HG03135 (cell line): ENCODE measurements around the gene FRMD4B.

Experiments
- ATAC-seq: cut with Tn5 transposase; IDR thresholded peaks from one replicate; pipeline ENCODE4 v1.9.1; 2021; ENCODE audit warnings: mild to moderate bottlenecking, moderate library complexity; ENCODE audit not compliant: unreplicated experiment

FRMD4B gene

DNA sequence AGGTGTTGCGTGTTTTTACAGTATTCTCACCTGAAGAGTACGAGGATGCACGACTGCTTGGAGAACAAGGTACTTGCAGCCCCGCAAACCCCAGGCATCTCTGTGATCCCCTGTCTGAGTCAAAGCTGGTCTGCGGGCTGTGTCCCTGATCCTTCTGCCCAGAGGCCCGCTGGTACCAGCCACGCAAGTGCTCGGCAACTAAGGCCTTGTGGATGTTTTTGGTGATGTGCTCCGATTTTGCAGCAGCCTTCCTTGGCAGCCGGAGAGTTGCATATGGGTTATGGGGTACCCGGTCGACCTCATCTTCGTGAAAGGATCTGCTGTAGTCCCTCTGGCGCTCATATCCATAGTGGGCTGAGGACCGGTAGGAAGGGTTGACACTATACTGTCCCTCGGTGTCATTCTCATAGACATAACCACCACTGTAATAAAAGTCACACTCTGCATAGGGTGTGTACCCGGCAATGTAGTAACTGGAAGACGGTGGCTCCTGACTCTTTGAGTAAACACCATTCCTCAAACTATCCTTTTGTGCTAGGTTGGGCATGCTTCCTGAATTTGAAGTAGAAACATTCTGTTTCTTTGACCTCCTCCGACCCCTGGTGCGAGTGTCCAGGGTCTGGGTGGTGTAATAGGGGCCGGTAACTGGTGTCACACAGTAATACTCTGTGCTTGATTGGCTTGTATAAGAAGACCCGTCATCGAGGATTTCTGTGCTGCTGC, 204.9 kb downstream of the FRMD4B start:
- ATAC-seq = no peak

DNA sequence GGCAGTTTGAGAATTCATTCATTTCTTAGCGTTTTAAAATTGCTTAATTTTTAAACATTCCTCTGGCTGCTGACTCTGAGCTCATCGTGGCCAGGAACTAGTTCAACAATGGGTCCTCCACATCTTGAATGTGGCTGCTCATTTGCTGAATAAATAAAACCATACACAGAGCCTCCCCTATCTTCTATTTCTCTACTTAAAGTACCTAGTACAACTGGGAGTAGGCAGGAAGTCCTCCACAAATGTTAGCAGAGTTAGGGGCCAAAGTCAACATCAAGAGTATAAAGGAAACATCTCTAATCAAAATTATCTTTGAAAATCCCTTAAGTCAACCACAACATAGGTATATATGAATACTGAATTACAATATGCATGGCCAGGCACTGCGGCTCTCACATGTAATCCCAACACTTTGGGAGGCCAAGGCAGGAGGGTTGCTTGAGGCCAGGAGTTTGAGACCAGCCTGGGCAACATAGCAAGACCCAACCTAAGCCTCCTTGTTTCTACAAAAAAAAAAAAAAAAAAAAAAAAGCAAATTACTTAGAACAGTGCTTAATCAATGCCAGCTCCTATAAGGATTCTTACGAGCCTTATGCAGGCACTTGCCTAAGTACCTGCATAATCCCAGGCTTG, 206.0 kb downstream of the FRMD4B start:
- ATAC-seq = no peak

DNA sequence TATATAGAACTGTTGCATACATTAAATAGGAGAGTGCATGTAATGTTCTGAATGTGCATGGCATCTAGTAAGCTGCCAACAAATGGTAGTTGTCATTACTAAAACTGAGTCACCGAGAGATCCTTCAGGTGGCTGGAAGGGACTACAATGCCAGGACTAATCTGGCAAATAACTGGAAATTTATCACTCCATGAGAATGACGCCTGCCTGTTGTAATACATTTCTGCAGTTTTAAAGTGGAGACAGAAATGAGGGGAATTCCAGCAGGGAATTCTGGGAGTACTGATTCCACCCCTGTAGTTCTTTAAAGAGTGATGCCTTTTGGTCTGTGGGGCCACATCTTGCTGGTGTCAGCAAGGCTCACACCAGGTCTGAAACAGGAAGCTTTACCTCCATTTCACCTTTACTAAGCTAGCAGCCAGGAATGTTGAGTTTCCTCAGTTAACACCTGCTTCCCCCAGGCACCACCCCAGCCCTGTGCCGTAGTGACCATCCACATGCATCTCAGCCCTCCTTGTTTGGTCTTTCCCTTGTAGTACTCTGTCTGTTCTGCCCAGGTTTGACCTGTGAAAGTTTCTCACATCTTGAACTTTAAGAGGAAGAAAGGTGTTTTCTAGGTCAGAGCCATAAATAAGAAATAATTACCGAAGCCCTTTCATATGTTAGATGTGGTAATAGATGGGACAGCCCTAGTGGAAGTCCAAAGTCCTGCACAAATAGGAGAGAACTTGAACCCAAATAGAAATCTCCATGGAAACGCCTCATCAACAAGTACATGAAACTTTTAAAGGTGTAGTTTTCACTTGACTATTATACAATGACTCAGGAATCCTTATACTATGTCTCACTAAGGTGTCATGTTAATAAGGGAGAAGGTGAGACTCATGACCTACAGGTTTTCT, 206.8 kb downstream of the FRMD4B start:
- ATAC-seq = no peak

DNA sequence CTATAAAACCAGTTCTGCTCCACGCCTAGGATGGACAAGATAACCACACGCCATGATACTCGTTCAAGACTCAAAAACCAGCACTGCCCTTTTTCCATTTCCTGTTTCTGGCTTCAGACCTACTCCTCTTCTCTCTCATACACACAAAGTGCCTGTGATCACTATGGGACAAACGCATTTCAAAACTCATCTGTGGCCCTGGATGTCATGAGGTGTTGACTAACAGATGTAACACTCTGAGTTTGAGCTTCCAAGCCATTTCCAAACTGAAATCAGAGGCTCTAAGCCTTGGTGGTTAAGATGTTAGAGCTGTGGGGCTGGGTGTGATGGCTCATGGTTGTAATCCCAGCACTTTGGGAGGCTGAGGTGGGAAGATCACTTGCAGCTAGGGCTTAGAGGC, 207.8 kb downstream of the FRMD4B start:
- ATAC-seq = no peak

DNA sequence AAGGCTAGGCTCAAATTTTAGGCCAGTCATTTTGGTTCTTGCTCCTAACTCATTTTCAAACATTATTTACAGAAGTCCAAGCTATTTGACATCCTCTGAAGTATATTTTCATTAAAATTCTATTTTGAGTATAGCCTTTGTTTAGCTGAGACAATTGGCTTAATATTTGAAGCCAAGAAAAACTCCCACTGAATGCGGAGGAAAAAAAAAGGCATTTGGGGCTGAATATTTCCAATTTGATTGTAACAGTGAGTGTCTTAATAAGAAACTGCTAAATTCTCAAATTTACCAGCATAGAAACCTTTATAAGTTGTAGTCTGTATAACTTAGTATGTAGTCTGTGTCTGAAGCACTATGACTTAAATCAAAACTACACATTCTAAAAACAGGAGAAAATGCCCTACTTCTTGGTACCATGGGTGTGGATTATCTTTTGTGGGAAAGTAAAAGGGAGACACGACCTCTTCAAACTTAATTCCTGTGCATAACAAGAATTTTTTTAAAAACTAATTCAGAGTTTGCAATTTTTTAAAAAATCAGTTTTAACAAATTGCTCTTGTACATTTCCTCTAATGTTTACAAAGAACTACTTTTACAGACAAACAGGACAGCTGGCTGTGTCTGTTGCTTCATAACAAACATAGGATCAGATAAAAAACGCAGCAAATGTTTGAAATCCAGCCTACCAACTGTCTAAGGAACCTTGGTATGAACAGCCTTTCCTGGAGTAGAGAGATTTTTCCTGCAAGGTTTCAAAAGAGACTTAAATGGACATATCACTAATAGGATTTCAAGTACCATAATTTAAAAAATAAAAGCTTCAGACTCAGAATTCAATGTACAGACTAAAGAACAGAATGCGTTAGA, 210.8 kb downstream of the FRMD4B start:
- ATAC-seq = no peak

DNA sequence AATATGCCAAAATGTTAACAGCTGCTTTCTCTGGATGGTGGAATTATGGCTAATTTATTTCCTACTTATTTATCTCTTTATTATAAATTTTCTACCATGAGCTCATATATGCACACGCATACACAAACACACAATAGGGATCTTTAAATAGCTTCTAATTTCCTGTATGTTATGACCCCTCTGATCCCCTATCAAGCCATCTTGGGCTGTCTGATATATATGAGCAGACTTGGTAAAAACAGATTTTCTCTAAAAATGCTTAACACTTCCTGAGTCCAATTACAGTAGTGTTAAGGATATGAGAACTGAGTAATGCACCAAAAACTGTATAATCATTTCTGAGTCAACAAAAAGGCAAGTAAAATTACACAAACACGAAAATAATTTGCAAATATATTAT, 211.4 kb downstream of the FRMD4B start:
- no peak for ATAC-seq

DNA sequence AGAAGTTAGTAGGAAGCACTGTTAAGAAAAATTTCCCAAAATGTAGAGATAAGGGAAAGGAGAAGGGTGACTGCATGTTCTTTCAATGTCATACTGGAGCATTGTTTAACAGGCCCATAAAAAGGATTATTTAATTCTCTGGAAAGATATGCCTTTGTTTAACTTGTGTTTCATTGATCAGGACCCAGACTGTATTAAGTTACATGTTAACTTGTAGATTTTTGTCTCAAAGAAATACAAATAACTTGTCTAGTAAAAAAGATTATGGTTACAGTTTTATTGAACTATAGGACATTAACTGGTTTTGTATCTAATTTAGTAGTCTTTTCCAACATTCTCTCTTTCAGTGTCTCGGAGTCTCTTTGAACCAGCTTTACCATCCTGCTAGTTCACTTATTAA, 213.8 kb downstream of the FRMD4B start:
- no peak for ATAC-seq

DNA sequence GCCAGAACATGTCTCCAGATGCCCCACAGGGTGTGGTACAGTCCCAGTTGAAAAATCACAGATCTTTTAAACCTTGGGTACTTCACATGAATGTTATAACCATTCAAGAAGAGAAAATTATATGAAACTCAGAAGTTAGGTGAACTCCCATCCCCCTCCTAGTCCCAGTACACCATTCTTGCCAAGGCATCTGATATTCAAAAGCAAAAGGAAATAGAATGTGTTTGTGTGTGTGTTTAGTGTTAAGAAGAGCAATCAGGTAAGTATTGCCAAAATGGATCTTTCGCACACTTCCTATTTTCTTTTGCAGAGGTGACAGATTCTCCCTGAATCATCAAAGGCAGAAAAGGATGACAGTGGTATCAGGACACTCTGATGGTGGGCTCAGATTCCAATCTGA, 219.4 kb downstream of the FRMD4B start:
- no peak for ATAC-seq

DNA sequence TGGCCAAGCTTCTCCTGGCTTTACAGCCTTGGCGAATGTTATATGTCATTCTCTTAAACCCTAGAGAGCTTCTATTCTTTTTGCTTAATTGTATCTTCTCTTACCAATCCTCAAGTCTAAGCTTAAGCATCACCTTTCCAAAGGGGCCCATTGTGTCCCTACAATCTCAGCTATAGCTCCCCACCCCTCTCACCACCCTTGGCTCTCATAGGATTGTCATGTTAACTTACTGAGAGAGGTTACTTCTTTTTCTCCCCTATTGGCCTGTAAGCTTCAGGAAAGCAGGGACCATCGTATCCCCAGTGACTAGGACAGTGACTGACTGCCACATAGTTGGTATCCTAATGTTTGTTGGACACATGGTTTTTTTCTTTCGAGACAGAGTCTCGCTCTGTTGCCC, 220.1 kb downstream of the FRMD4B start:
- no peak for ATAC-seq

DNA sequence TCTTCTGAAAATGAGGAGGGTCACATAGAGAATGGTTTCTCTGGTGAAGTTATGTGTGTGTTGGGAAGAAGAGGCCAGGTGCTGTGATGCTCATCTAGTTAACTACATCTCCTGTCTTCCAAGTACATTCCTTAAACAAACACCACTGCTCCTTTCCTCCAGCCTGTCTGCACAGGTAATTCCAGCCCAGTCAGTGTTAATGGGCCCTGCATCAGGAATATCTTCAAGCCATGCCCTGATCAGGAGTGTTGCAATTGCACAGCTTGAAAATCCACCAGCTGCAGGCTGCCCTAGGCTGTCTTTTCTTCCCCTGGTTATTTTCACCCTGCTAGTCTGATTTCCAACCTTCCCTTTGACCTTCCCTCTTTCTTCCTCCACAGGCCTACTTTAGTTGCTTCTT, 221.6 kb downstream of the FRMD4B start:
- ATAC-seq = no peak

DNA sequence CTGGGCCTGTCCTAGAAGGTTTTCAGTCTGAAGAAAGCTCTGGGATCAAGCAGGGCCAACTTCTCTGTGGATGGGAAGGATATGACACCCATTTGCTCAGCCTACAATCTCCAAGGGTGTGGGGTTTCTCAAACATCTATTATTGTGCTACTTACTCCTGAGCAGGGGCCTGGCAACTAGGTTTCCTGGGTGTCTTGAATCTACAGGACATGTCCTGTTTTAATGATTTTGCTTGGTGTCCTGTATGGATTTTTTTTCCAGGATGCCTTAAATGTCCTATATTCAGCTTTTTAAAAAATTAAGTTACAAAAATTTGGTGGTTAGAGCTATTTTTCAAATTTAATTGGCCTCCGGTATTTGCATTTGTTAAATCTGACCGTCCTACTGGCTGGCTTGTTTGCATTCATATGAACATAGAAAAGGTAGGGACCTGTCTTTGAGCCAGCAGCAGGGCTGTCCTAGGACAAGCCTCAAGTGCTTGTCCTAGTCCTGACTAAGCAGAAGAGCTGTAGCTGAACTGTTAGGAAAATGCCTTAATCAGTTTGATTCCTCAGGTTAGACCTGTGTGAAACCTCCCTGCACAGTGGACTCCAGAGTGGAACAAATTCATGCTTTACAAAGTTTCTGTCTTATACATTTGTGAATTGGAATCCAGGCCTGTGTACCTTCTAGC, 223.4 kb downstream of the FRMD4B start:
- ATAC-seq = no peak

DNA sequence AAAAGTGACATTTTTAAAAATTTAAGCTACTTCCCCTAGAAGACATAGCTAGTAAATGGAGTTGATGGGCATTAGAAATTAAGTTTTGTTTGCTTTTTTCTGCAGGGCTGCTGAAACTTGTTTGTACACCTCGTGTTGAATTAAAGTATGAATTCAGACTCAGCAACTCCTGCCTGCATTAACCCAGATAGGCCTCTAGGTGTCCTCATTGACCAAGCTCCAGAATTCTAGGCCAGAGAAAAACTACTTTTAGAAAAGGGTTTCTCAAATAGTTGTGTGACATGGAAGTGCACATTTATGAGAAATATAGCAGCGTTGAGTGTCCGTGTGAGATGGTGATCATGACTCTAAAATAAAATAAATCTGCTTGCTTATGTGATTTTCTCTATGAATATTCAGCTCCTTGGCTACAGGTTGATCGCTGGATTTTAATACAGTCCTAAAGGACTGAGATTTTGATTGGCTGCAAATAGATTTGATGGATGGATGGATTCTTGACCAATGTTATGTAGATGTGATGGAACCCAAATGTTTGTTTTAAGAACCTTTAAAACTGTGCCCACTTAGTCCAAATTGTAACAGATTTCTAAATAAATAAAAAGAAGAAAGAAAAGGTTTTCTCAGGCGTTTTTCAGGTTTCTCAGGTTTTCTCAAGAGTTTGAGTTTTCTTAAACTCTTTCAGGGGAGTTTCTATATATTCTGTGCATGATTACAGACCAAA, 224.1 kb downstream of the FRMD4B start:
- no peak for ATAC-seq

DNA sequence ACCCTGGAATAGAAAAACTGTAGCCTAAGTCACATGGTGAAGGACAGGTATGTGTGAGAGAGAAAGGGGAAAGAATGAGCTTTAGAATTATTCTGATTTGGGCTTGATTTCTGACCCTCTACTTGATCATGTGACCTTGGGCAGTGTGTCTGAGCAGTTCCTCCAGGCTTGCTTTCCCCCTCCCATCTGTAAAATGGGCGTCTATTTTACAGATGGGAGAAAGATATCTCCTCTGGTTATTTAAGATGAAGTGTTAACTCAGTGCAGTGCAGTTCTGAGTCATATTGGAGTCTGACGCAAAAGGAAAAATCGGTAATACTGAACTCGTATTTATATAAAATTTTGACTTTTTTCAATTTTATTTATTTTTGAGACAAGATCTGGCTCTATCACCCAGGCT, 225.4 kb downstream of the FRMD4B start:
- ATAC-seq = no peak

DNA sequence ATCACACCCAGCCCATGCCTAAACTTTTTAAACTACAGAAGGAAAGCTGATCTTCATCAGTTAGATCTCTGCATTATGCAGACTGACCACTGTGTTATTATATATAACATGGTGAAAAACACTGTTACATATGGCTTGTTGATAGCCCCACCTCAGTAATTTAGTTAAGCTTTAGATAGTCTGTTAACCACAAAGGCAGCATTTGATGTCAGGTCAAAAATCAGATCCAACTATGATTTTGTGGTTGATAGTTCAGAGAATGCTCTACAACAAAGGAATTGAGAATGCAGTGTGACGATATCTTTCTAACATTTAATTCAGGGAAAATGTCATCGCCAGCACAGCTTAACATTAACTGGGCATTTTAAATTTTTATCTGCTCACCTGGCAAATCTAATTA, 225.8 kb downstream of the FRMD4B start:
- ATAC-seq = no peak

DNA sequence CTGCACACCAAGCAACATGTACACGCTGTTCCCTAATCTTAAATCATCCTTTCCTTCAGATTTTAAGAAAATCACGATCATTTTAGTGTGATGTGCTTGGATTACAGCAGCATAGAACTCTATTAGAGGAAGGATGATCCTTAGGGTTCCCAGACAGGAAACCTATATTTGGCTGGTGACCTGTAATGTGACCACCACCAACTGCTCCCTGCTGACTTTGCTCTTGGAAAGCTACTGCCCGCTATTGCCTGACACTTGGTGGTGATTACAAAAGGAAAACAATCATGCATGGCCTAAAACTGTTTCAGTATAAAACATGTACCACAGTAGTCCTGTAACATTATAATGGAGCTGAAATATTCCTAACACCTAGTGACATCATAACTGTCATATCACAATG, 236.3 kb downstream of the FRMD4B start:
- ATAC-seq = no peak

DNA sequence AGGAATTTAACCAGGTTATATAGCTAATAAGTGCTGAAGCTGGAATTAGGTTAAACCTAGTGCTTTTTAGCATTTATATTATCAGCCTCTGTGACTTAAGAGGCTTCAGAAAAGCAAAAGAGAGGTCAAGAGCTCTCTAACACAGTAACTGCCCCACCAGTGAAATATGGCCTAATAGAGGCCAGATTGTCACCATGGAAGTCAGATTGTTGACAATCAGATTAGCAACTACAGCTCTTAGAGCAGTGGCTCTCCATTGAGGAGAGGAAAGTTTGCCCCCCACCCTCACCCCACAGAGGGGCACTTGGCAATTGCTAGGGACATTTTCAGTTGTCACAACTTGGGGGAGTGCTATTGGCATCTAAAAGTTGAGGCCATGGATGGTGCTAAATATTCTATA, 240.2 kb downstream of the FRMD4B start:
- no peak for ATAC-seq

DNA sequence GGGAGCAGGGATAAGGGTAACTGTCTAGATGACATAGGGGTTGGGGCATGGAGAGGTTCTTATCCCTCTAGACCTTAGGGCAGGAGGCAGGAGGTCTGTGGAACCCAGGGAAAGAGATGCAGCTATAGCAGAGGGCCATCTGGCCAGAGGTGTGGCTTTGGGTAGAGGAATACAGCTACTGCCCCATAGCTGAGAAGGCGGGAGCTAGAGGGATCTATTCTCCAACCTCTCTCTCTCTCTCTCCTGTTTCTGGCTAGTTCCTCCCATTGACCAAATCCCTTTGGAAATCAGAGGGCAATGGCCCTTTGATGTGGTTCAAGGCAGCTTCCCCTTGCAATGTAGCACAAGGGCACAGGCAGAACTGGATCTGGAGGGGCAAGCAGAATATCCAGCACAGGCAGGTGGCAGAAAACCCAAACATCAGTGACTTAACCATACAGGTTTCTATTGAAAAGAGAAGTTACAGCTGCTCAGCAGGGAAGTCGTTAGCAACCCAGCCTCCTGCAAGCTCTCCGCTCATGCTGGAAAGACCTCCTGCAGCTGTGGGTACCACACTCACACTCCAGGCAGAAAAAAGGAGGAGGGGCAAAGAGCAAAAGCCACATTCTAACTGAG, 241.2 kb downstream of the FRMD4B start:
- ATAC-seq = no peak

DNA sequence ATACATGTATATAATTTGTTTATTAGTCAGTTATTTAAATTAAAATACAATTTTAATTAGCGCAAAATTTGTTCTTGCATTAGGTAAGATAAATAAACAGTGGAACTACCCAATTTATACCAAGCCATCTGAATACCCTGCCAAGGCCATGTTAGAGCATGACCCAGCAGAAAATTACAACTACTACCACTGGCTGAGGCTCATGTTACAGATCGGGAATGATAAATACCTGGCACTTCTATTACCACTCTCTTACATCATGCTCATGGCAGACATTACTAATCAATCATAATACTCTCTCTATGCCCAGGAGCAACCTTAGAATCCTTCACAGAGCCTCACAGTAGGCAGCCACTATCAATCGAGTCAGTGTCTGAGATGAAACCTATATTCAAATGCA, 242.3 kb downstream of the FRMD4B start:
- no peak for ATAC-seq

DNA sequence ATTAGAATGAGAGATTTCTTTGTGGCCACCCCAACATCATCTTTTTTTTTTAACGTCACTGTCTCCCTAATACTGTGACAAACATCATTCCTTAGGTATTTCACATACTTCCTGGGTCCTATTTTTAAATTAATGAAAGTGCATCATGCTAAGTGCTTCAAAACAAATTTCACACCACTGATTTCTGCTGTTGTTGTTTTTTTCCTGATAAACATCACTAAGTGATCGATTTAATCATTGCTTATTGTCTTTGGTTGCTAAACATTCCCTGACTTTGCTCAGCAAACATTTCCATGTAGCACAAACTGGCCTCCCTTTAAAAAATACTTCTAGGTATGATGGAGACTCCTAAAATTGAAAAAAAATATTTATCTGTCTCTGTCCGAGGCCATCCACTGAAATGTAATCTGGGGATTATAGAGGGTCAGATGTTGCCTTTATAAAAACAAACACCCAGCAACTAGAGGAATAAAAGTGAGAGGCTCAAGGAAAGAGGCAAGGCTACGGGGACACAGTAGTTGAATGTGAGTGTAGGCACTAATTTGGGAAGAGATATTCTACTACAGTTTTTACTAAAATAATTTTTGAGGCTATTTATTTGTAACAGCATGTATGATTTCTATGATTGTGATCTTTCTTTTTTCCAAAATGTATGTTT, 243.0 kb downstream of the FRMD4B start:
- ATAC-seq = no peak
